ENCODE data around the gene HIRIP3.
A peak's percentile ranks its signal among the peaks of the same experiment; 100 is the strongest.
"Not testable (repeated sequence)": the region's sequence is repeated elsewhere in the genome, so short reads cannot be mapped to it uniquely, and the experiment has no call there.

Gene HIRIP3

DNA sequence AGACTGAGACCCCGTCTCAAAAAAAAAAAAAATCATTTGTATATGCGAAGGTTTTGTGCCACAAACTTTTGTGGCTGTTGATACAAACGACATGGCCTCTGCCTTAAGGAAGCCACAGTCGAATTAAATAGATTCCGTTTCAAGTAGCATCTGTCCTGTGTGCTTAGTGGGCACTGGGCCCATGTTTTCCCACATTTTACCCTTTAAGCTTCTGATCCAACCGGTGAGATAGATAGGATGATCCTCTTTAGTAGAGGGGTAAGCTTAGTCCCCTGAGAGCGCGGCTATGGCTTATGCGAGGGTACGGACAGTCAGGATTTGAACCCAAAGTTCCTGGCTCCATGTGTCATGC is 34.3 kb downstream of the HIRIP3 start:
- ChIA-PET POLR2A (interaction anchor here (1.2 to 2.7 kb wide), 4 partner anchors 12 to 98 kb away, joined by 4 to 21 read pairs (median 14); partner anchors contain the start of genes CDIPT, KCTD13 and TAOK2), CTCF (interaction anchor here (1.0 to 3.5 kb wide), 10 partner anchors 10 to 112 kb away, joined by 3 to 27 read pairs (median 4); partner anchors contain the start of genes TAOK2 and TLCD3B)
- peak overlapping the region; percentile 79 for H3K4me3 ChIP-seq (ENCODE audit: low read depth, low read length)
- TF ChIP-seq, protein P1, sequence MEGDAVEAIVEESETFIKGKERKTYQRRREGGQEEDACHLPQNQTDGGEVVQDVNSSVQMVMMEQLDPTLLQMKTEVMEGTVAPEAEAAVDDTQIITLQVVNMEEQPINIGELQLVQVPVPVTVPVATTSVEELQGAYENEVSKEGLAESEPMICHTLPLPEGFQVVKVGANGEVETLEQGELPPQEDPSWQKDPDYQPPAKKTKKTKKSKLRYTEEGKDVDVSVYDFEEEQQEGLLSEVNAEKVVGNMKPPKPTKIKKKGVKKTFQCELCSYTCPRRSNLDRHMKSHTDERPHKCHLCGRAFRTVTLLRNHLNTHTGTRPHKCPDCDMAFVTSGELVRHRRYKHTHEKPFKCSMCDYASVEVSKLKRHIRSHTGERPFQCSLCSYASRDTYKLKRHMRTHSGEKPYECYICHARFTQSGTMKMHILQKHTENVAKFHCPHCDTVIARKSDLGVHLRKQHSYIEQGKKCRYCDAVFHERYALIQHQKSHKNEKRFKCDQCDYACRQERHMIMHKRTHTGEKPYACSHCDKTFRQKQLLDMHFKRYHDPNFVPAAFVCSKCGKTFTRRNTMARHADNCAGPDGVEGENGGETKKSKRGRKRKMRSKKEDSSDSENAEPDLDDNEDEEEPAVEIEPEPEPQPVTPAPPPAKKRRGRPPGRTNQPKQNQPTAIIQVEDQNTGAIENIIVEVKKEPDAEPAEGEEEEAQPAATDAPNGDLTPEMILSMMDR (IDR thresholded peaks at IDR 0.05; ENCODE audit: insufficient read depth, low read length, missing control alignments), result no peak
- no peak for DNase-seq (ENCODE audit: low read depth, low spot score)

DNA sequence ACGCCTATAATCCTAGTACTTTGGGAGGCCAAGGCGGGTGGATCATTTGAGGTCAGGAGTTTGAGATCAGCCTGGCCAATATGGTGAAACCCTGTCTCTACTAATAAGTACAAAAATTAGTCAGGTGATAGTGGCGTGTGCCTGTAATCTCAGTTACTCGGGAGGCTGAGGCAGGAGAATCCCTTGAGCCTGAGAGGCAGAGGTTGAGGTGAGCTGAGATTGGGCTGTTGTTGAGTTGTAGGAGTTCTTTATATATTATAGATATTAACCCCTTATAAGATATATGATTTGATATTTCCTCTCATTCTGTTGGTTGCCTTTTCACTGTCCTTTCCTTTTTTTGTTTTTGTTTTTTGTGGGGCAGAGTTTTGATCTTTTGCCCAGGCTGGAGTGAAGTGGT is 35.6 kb downstream of the HIRIP3 start:
- H3K4me3 ChIP-seq (ENCODE audit: low read depth, low read length); DNase-seq (ENCODE audit: low read depth, low spot score): not testable (repeated sequence)
- ChIA-PET POLR2A (interaction anchor here (2.7 kb wide), 1 partner anchor 15 kb away, joined by 21 read pairs; no protein-coding TSS in a partner anchor), CTCF (interaction anchor here (1.0 to 3.5 kb wide), 2 partner anchors 11 to 15 kb away, joined by 3 to 19 read pairs; no protein-coding TSS in a partner anchor)

DNA sequence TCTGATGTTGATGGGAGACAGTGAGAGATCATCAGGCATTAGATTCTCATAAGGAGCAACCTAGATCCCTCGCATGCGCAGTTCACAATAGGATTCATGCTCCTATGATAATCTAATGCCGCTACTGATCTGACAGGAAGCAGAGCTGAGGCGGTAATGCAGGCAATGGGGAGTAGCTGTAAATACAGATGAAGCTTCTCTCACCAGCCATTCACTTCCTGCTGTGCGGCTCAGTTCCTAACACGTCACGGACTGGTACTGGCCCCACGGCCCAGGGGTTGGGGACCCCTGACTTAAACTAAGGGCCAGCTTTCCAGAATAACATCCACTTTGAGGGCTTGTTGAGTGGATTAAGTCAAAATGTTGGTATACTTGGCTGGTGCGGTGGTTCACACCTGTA is 36.1 kb downstream of the HIRIP3 start:
- ChIA-PET POLR2A (no interaction called here), CTCF (interaction anchor here (3.5 kb wide), 1 partner anchor 15 kb away, joined by 19 read pairs; no protein-coding TSS in a partner anchor)
- DNase-seq (ENCODE audit: low read depth, low spot score), result no peak
- TF ChIP-seq, protein P1 (IDR thresholded peaks at IDR 0.05; ENCODE audit: insufficient read depth, low read length, missing control alignments), result no peak
- H3K4me3 ChIP-seq (ENCODE audit: low read depth, low read length), result no peak overlapping the region

DNA sequence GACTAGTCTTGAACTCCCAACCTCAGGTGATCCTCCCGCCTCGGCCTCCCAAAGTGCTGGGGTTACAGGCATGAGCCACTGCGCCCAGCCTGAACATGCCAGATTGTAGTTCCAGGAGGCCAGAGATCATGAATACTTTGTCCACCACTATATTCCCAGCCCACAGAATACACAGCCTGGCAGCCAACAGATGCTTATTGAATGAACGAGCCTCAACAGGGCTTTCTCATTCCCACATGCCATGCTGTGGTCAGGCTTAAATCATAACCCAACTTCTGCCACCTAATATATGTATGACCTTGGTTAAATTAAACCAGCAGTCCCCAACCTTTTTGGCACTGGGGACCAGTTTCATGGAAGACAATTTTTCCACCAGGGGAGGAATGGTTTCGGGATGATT is 36.7 kb downstream of the HIRIP3 start:
- no peak overlapping the region for H3K4me3 ChIP-seq (ENCODE audit: low read depth, low read length)
- ChIA-PET POLR2A (no interaction called here), CTCF (interaction anchor here (3.5 kb wide), 1 partner anchor 14 kb away, joined by 19 read pairs; no protein-coding TSS in a partner anchor)
- no peak for DNase-seq (ENCODE audit: low read depth, low spot score)
- TF ChIP-seq, protein P1 (IDR thresholded peaks at IDR 0.05; ENCODE audit: insufficient read depth, low read length, missing control alignments), result no peak

DNA sequence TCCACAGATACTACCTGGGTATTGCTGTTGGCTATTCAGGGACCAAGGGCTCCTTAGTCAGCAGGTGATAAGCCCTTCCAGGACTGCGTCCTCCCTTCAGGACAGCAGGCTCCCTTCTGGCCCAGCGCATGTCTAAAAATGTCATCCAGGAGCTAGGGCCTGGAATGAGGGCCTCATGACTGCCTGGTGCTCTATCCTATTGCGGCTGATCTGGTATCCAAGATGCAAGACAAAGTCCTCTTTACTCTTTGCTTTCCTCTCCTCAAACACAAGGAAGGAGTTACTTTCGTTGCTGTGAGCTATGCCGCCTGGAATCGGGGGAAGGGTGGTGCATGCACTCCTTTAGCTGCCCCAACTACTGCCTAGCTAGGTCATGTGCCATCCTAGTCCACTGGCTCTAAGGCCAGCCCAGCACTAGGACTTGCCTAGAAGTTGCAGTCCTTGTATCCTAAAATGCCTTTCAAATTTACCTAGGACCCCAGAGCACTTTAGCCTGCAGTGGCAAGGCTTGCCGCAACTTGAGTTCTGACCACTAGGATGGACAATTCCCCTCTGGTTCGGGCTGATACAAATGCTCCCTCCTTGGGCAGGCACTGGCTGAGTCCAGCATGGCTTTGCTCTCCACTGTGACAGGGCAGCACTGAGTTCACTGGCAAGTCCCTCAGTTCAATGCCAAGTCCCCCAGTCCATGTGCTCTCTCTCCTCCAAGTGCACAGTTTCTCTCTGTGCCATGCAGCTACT is 43.6 kb downstream of the HIRIP3 start:
- DNase-seq (ENCODE audit: low read depth, low spot score), result no peak
- ChIA-PET CTCF (interaction anchor here (2.1 kb wide), 1 partner anchor 10 kb away, joined by 10 read pairs; the partner anchor contains the start of gene TMEM219), POLR2A (no interaction called here)
- H3K4me3 ChIP-seq (ENCODE audit: low read depth, low read length), result no peak overlapping the region
- TF ChIP-seq, protein P1 (IDR thresholded peaks at IDR 0.05; ENCODE audit: insufficient read depth, low read length, missing control alignments), result no peak

DNA sequence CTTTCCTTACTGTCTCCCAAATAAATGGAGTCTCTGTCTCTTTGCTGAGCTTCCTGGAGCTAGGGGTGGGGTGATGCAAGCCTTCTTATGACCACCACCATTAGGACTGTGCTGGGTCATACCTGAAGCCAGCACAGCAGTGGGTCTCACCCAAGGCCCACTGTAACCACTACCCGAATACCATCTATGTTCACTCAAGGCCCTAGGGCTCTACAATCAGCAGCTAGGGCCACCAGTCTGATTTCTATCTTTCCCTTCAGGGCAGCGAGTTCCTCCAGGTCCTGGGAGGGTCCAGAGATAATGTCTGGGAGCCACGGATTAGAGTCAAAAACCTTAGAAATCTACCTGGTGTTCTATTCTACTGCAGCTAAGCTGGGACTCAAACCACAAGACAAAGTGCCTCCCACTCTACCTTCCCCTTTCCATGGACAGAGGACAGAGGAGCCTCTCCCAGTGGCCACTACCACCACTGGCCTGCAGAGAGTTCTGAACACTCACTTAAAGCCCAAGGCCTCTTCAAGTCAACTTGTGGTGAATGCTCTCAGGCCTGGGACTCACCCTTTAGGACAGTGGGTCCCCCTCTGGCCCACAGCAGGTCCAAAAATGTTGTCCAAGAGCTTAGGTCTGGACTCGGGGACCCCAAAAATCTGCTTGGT is 44.5 kb downstream of the HIRIP3 start:
- no peak for DNase-seq (ENCODE audit: low read depth, low spot score)
- CTCF ChIA-PET, result interaction anchor here (0.9 to 2.1 kb wide), 2 partner anchors 10 to 12 kb away, joined by 5 to 10 read pairs; partner anchors contain the start of gene TMEM219
- no peak overlapping the region for H3K4me3 ChIP-seq (ENCODE audit: low read depth, low read length)
- POLR2A ChIA-PET, result no interaction called here
- TF ChIP-seq, protein P1 (IDR thresholded peaks at IDR 0.05; ENCODE audit: insufficient read depth, low read length, missing control alignments), result no peak

All from AG04449 (cell line).